GM12878 (cell line): ENCODE data around the gene RCN2. TPM values are rescaled to one million over a fixed set of nuclear protein-coding genes. Genes with fewer than 3 reads are reported as not detected.

Experiments
- ATF7 ChIP-seq: fragments of 450-650 bp; IDR thresholded peaks from 2 replicates; pipeline ENCODE4 v1.6.1; 2016; ENCODE audit warnings: low read depth, mild to moderate bottlenecking
- BCL3 ChIP-seq: IDR thresholded peaks from 2 replicates; pipeline ENCODE4 v1.6.1; 2011; ENCODE audit warnings: borderline replicate concordance, low read depth, mild to moderate bottlenecking, moderate library complexity, low read length; ENCODE audit not compliant: insufficient read depth, poor library complexity, severe bottlenecking
- EP300 ChIP-seq, 2 experiments: fragments of 150-350 bp in 1 of 2; IDR thresholded peaks; 2 replicates each; pipeline ENCODE4 v1.6.1; 2011 to 2012; ENCODE audit warnings: low read depth in 2 of 2, low read length in 2 of 2, borderline replicate concordance in 1 of 2, improper control_type of control experiment in 1 of 2, inconsistent platforms in 1 of 2; ENCODE audit not compliant: control insufficient read depth in 1 of 2
- NBN ChIP-seq: fragments of 450-650 bp; IDR thresholded peaks from 2 replicates; pipeline ENCODE4 v1.6.1; 2016
- NR2F1 ChIP-seq: fragments of 450-650 bp; conservative IDR thresholded peaks from 2 replicates; pipeline ENCODE4 v1.6.1; 2017; ENCODE audit warnings: mild to moderate bottlenecking
- PKNOX1 ChIP-seq: fragments of 450-650 bp; IDR thresholded peaks from 2 replicates; pipeline ENCODE4 v1.6.1; 2016; ENCODE audit warnings: mild to moderate bottlenecking
- RAD21 ChIP-seq: IDR thresholded peaks from 2 replicates; pipeline ENCODE4 v1.6.1; 2011; ENCODE audit warnings: mild to moderate bottlenecking, low read depth, low read length, moderate library complexity; ENCODE audit not compliant: insufficient read depth
- SP1 ChIP-seq: IDR thresholded peaks from one replicate; pipeline ENCODE4 v1.6.1; 2011; ENCODE audit warnings: low read depth, low read length
- ZNF207 ChIP-seq: fragments of 450-650 bp; IDR thresholded peaks from 2 replicates; pipeline ENCODE4 v1.6.1; 2014; ENCODE audit warnings: antibody characterized with exemption, mild to moderate bottlenecking, borderline replicate concordance
- polyA plus RNA-seq, 11 experiments: library from polyadenylated mRNA; depleted of rRNA in 4 of 11; unstranded in 6 of 11; stranded (reverse) in 5 of 11; fragments of >200 nt; fragmentation: Nextera tagmentation in 4 of 11; fragmentation: Illumina TruSeq in 1 of 11; extraction: Ambion mirVana in 4 of 11; extraction: Trizol in 1 of 11; gene quantifications; 1 replicate in 1 of 11; 2 replicates in 10 of 11; pipeline versions ENCODE4 v1.2.1 to v1.2.3, GENCODE V29; 2011 to 2016; ENCODE audit warnings: inconsistent platforms in 2 of 11, missing spikeins in 2 of 11, low read depth in 1 of 11
- total RNA-seq, 4 experiments: library from RNA; depleted of rRNA in 3 of 4; stranded (reverse); fragments of >200 nt in 3 of 4; fragmentation: Illumina TruSeq in 1 of 4; extraction: Trizol in 1 of 4; gene quantifications; 2 replicates each; pipeline versions ENCODE4 v1.2.1 to v1.2.3, GENCODE V29; 2013 to 2021
- TF ChIP-seq, protein P1 (sequence below): fragments of 450-650 bp; formaldehyde crosslinking; IDR thresholded peaks from 2 replicates; pipeline ENCODE4 v1.4.0; 2020; ENCODE audit warnings: mild to moderate bottlenecking, moderate library complexity
- TF ChIP-seq, protein P2 (sequence below): fragments of 450-650 bp; conservative IDR thresholded peaks from 2 replicates; pipeline ENCODE4 v1.6.1; 2017; ENCODE audit warnings: mild to moderate bottlenecking, moderate library complexity
- TF ChIP-seq, protein P3 (sequence below): fragments of 450-650 bp; IDR thresholded peaks from 2 replicates; pipeline ENCODE4 v1.6.1; 2017; ENCODE audit warnings: low read depth, mild to moderate bottlenecking, moderate library complexity
- TF ChIP-seq, protein P4 (sequence below): fragments of 450-650 bp; formaldehyde crosslinking; IDR thresholded peaks from 2 replicates; pipeline ENCODE4 v1.4.0; 2022; ENCODE audit warnings: mild to moderate bottlenecking, moderate library complexity

Gene RCN2
- total and polyA plus RNA-seq, 10 of the 15 experiments (the other 5 are each of a cell fraction or from before 2014, with no cell fraction given), result 4.9 to 41.0 (median 12.9) TPM

DNA sequence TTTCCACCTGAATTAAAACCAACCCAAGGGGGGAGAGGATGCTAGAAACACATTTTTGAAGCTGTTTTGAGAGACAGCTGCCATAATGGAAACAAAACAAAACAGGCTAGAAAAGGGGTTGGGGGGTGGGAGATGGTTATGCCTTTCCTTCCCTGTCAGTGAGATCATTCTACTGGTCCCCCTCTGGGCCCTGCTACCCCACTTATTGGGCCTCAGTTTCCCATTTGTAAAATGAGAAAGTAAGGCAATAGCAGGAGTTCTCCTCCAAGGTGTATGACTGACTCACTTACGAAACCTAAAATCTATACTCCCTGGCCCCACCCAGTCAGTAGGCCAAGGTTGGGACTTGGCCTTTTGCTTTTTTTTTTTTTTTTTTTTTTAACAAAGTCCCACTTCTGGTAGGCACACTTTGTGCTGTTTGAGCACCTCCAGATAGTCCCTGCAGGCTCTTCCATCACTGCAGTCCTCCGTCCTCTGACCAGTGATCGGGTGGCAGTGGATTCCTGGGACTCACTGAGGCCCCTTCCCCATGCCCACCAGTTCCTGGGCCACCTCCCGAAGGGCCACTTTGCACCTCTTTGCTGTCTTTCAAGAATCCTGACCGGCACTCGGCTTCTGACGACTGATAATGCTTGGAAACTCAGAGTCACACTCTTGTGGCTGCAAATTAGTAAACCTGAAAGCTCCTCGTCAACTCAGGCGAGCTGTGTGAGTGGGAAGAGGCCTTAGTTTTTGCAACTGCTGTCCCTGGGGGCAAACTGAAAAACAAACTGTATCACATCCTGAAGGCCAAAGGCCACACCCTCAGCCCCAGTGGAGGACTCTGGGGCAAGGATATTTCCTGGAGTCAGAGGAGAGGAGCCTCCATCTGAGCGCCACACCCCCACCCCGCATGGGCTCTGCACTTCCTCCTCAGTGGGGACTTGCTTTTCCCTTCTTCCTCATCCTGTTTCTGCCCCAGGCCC, 56.6 kb downstream of the RCN2 start (continued):
- TF ChIP-seq BCL3 (peak; percentile 59), EP300 (IDR thresholded peaks at IDR 0.05; ENCODE audit: borderline replicate concordance in 1 of 2, control insufficient read depth in 1 of 2, low read depth in 2 of 2, low read length in 2 of 2) (peak; percentile 79 to 94; a peak in 3 of 4 replicates), NBN (peak; percentile 89), RAD21 (peak; percentile 25; the same call in 1 of the 2 replicates), ATF7 (peak; percentile 91), PKNOX1 (peak; percentile 63; the same call in 1 of the 2 replicates), ZNF207 (0 out of 2 replicates have a peak, but pooled peaks have one; percentile 31), NR2F1 (peak; percentile 96), SP1 (peak; percentile 74)
- TF ChIP-seq, protein P1, sequence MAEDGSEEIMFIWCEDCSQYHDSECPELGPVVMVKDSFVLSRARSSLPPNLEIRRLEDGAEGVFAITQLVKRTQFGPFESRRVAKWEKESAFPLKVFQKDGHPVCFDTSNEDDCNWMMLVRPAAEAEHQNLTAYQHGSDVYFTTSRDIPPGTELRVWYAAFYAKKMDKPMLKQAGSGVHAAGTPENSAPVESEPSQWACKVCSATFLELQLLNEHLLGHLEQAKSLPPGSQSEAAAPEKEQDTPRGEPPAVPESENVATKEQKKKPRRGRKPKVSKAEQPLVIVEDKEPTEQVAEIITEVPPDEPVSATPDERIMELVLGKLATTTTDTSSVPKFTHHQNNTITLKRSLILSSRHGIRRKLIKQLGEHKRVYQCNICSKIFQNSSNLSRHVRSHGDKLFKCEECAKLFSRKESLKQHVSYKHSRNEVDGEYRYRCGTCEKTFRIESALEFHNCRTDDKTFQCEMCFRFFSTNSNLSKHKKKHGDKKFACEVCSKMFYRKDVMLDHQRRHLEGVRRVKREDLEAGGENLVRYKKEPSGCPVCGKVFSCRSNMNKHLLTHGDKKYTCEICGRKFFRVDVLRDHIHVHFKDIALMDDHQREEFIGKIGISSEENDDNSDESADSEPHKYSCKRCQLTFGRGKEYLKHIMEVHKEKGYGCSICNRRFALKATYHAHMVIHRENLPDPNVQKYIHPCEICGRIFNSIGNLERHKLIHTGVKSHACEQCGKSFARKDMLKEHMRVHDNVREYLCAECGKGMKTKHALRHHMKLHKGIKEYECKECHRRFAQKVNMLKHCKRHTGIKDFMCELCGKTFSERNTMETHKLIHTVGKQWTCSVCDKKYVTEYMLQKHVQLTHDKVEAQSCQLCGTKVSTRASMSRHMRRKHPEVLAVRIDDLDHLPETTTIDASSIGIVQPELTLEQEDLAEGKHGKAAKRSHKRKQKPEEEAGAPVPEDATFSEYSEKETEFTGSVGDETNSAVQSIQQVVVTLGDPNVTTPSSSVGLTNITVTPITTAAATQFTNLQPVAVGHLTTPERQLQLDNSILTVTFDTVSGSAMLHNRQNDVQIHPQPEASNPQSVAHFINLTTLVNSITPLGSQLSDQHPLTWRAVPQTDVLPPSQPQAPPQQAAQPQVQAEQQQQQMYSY (CRISPR knock-in tag), result no peak
- TF ChIP-seq, protein P2, sequence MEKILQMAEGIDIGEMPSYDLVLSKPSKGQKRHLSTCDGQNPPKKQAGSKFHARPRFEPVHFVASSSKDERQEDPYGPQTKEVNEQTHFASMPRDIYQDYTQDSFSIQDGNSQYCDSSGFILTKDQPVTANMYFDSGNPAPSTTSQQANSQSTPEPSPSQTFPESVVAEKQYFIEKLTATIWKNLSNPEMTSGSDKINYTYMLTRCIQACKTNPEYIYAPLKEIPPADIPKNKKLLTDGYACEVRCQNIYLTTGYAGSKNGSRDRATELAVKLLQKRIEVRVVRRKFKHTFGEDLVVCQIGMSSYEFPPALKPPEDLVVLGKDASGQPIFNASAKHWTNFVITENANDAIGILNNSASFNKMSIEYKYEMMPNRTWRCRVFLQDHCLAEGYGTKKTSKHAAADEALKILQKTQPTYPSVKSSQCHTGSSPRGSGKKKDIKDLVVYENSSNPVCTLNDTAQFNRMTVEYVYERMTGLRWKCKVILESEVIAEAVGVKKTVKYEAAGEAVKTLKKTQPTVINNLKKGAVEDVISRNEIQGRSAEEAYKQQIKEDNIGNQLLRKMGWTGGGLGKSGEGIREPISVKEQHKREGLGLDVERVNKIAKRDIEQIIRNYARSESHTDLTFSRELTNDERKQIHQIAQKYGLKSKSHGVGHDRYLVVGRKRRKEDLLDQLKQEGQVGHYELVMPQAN, result no peak; the same call in 1 of the 2 replicates
- TF ChIP-seq, protein P3, sequence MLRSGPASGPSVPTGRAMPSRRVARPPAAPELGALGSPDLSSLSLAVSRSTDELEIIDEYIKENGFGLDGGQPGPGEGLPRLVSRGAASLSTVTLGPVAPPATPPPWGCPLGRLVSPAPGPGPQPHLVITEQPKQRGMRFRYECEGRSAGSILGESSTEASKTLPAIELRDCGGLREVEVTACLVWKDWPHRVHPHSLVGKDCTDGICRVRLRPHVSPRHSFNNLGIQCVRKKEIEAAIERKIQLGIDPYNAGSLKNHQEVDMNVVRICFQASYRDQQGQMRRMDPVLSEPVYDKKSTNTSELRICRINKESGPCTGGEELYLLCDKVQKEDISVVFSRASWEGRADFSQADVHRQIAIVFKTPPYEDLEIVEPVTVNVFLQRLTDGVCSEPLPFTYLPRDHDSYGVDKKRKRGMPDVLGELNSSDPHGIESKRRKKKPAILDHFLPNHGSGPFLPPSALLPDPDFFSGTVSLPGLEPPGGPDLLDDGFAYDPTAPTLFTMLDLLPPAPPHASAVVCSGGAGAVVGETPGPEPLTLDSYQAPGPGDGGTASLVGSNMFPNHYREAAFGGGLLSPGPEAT, result peak; percentile 95
- TF ChIP-seq, protein P4, sequence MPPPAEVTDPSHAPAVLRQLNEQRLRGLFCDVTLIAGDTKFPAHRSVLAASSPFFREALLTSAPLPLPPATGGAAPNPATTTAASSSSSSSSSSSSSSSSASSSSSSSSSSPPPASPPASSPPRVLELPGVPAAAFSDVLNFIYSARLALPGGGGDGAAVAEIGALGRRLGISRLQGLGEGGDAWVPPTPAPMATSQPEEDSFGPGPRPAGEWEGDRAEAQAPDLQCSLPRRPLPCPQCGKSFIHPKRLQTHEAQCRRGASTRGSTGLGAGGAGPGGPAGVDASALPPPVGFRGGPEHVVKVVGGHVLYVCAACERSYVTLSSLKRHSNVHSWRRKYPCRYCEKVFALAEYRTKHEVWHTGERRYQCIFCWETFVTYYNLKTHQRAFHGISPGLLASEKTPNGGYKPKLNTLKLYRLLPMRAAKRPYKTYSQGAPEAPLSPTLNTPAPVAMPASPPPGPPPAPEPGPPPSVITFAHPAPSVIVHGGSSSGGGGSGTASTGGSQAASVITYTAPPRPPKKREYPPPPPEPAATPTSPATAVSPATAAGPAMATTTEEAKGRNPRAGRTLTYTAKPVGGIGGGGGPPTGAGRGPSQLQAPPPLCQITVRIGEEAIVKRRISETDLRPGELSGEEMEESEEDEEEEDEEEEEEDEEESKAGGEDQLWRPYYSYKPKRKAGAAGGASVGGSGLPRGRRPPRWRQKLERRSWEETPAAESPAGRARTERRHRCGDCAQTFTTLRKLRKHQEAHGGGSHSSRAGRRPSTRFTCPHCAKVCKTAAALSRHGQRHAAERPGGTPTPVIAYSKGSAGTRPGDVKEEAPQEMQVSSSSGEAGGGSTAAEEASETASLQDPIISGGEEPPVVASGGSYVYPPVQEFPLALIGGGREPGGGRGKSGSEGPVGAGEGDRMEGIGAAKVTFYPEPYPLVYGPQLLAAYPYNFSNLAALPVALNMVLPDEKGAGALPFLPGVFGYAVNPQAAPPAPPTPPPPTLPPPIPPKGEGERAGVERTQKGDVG (CRISPR knock-in tag), result no peak
